HFFc6 (cell line): Measurements from ENCODE around the gene MGAT3. TPM values are rescaled to one million over a fixed set of nuclear protein-coding genes. Genes with fewer than 3 reads are reported as not detected.

Source experiments
- DNase-seq: peaks from one replicate; pipeline ENCODE4 v3.0.0-alpha.2; 2018
- H3K27ac Mint-ChIP-seq: 2 replicates; pipeline ENCODE4 v1.8.0; 2020; ENCODE audit warnings: mild to moderate bottlenecking, mixed read lengths
- H3K27me3 Mint-ChIP-seq: 2 replicates; pipeline ENCODE4 v1.8.0; 2021; ENCODE audit warnings: mild to moderate bottlenecking, moderate library complexity, mixed read lengths; ENCODE audit not compliant: insufficient read depth
- H3K36me3 Mint-ChIP-seq: 2 replicates; pipeline ENCODE4 v1.8.0; 2021; ENCODE audit warnings: low read depth, mixed read lengths
- H3K4me1 Mint-ChIP-seq: 2 replicates; pipeline ENCODE4 v1.8.0; 2020; ENCODE audit warnings: low read depth, mixed read lengths
- H3K4me3 Mint-ChIP-seq: 2 replicates; pipeline ENCODE4 v1.8.0; 2020; ENCODE audit warnings: mild to moderate bottlenecking, moderate library complexity, mixed read lengths
- H3K9me3 Mint-ChIP-seq: 2 replicates; pipeline ENCODE4 v1.8.0; 2020; ENCODE audit warnings: mild to moderate bottlenecking, mixed read lengths
- total RNA-seq, 6 experiments: library from RNA; stranded (reverse); fragmentation: NEBNext Ultra II Directional; extraction: Animal tissue kit (Norgen Biotek cat#: 25700); gene quantifications; 2 replicates in 1 of 6; 3 replicates in 5 of 6; pipeline ENCODE4 v1.2.3, GENCODE V29; 2021
- TF ChIP-seq, protein P1 (sequence below): fragments of 200-600 bp; sonication (generic); IDR thresholded peaks from 2 replicates; pipeline ENCODE4 v1.5.0; 2021; ENCODE audit warnings: antibody characterized with exemption, mild to moderate bottlenecking

MGAT3 gene
- total RNA-seq, 6 experiments from 2014 or later = not detected

DNA sequence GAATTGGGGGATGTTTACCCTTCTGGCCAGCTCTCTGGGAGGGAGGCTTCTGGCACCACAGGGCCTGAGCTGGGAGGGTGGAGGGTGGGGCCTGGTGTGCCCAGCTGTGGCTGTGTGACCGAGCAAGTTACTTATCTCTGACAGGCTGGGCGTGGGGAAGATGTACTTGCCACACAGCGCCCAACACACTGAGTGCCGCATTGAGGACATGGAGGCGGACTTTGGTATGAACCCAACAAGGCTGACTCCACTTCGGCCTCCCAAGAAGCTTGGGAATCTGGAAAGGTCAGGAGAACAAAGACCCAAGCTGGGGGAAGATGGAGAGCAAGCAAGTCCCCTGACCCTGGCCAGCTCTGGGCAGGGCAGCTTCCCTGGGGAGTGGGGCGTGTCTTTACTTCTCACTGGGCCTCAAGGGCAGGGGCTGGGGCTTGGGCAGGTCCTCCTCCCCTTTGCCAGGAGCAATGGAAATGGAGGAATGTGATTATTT, 2.4 kb upstream of the MGAT3 start:
- Mint-ChIP-seq H3K27me3 (peaks cover 42% of the 10 kb centered on the region), H3K27ac (no peak overlapping the region), H3K9me3 (no peaks in the 10 kb centered on the region), H3K4me3 (no peak overlapping the region), H3K4me1 (no peaks in the 10 kb centered on the region), H3K36me3 (no peaks in the 10 kb centered on the region; the same call in 1 of the 2 replicates)
- DNase-seq = no peak
- TF ChIP-seq, protein P1, sequence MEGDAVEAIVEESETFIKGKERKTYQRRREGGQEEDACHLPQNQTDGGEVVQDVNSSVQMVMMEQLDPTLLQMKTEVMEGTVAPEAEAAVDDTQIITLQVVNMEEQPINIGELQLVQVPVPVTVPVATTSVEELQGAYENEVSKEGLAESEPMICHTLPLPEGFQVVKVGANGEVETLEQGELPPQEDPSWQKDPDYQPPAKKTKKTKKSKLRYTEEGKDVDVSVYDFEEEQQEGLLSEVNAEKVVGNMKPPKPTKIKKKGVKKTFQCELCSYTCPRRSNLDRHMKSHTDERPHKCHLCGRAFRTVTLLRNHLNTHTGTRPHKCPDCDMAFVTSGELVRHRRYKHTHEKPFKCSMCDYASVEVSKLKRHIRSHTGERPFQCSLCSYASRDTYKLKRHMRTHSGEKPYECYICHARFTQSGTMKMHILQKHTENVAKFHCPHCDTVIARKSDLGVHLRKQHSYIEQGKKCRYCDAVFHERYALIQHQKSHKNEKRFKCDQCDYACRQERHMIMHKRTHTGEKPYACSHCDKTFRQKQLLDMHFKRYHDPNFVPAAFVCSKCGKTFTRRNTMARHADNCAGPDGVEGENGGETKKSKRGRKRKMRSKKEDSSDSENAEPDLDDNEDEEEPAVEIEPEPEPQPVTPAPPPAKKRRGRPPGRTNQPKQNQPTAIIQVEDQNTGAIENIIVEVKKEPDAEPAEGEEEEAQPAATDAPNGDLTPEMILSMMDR = no peak

DNA sequence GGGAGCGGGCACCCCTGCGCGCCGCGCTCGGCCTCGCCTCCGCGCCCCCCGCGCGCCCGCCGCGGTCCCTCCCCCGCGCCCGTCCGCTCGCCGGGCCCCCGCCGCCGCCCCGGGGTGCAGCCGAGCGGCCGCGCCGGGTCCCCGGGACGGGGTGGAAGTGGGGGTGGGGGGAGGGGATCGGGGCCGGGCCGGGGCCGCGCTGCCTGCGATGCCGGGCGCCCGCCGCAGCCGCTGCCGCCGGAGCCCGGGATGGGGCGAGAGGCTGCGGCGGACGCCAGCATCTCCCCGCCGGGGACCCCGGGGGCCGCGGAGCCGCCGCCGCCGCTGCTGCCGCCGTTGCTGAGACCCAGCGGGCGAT, 365 bp downstream of the MGAT3 start:
- Mint-ChIP-seq H3K36me3 (no peaks in the 10 kb centered on the region; the same call in 1 of the 2 replicates), H3K9me3 (no peaks in the 10 kb centered on the region), H3K27ac (no peak overlapping the region), H3K27me3 (peaks cover 41% of the 10 kb centered on the region), H3K4me3 (no peak overlapping the region), H3K4me1 (no peaks in the 10 kb centered on the region)
- DNase-seq = no peak
- TF ChIP-seq, protein P1 = no peak

DNA sequence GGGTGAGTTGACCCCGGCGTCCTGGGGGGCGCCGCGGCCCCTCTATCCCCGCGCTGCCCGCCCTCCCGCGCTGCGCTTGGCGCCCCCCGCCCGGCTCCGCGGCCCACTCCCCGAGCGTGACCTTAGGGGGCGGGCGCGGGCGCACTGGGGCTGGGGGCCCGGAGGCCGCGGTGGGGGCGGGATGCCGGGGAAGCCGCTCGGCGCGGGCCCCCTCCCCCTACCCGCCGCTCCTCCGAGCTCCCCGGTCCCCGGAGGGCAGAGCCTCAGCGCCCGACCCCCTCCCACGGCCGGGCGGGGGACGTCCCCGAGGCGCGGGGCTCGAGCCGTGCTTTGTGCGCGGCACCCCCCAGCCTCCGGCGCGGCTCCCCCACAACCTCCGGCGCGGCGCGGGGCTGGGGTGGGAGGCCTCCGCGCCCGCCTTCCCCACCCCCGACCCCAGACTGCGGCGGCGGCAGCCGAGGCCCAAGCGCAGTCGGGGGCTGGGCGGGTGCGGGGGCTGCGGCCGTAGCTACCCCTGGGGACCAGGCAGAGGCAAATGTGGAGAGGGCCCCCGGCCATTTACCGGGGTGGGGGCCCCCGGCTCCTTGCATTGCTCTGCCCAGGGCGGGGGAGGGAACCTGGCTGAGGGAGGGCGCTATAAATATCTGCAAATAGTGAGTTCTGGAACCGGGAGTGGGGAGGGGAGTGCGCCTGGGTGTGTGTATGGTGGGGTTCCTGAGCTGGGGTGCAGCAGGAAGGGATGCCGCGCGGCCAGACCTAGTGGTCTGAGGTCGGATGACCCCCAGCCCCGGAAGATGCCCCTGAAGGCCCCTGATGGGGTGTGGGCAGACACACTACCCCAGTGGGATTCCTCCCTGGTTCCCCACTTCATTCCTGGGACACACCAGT, 988 bp downstream of the MGAT3 start:
- H3K27me3 Mint-ChIP-seq = peaks cover 38% of the 10 kb centered on the region
- no peaks in the 10 kb centered on the region for H3K4me1 Mint-ChIP-seq
- H3K27ac Mint-ChIP-seq = no peak overlapping the region
- TF ChIP-seq, protein P1 = no peak
- H3K36me3 Mint-ChIP-seq = no peaks in the 10 kb centered on the region; the same call in 1 of the 2 replicates
- no peaks in the 10 kb centered on the region for H3K9me3 Mint-ChIP-seq
- H3K4me3 Mint-ChIP-seq = no peak overlapping the region
- DNase-seq = no peak

DNA sequence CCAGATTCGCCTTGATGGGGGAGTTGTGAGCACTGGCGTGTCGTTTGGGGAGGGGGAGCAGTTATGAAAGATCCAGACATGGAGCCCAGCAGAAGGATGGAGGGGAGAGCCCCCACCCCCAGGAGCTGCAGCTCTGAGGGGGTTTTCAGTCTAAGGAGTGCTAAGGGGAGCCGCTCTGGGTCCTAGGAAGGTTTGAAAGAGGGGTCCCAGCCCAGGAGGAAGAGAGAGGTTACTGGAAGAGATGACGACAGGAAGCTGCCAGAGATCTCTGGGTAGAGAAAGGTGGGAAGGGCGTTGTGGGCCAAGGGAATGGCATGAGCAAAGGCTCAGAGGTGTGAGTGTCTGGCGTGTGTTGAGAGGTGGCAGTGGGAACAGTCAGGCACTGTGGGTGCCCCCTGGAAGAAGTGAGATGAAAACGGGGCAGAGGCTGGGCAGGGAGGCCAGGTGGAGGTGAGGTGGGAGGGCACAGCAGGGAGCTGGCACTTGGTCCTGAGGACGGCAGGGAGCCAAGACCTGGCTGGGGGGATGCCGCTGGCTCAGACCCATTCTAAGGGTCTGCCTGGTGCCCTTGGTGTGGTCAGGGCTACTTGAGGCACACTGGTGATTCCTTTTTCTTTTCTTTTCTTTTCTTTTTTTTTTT, 1.8 kb downstream of the MGAT3 start:
- H3K27ac Mint-ChIP-seq = no peak overlapping the region
- no peaks in the 10 kb centered on the region; the same call in 1 of the 2 replicates for H3K36me3 Mint-ChIP-seq
- no peaks in the 10 kb centered on the region for H3K9me3 Mint-ChIP-seq
- H3K4me1 Mint-ChIP-seq = no peaks in the 10 kb centered on the region
- no peak overlapping the region for H3K4me3 Mint-ChIP-seq
- DNase-seq = no peak
- TF ChIP-seq, protein P1 = no peak
- H3K27me3 Mint-ChIP-seq = peaks cover 35% of the 10 kb centered on the region

DNA sequence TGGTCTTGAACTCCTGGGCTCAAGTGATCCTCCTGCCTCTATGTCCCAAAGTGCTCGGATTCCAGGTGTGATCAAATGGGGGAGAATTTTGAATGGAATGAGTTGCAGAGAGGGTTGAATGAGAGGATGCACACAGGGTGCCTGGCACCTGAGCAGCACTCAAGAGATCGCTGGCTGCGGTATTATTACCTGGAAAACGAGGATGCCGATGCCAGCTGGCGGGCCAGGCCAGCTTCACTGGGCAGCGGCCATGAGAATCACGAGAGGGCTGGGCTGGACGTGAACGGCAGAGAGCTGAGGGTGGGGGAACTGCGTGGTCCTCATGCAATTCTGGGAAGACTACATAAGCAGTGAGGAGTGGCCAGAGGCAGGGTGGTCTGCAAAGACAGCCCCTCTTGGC, 2.9 kb downstream of the MGAT3 start:
- H3K4me3 Mint-ChIP-seq = no peak overlapping the region
- no peaks in the 10 kb centered on the region for H3K4me1 Mint-ChIP-seq
- H3K27ac Mint-ChIP-seq = no peak overlapping the region
- H3K36me3 Mint-ChIP-seq = no peaks in the 10 kb centered on the region; the same call in 1 of the 2 replicates
- no peaks in the 10 kb centered on the region for H3K9me3 Mint-ChIP-seq
- H3K27me3 Mint-ChIP-seq = peaks cover 34% of the 10 kb centered on the region
- no peak for DNase-seq
- TF ChIP-seq, protein P1 = no peak
